ENCODE results near the gene FHIT.

The FHIT gene

DNA sequence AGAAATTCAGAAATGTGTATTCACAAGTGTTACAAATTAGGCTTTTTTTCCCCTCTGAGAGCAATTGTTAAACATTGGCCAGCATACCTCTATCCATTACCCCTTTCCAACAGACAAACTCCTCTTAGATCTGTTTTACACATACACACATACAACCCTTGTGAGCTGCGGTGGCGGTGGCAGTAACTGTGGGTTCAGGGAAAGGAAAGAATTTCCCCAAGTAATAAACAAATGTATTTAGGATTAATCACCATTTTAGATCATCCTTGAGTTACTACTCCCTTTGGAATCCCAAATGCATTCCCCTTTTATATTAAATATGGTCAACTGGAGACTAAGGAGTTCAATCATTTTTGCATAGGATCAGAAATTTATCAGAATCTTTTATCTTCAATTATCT, 667.0 kb downstream of the FHIT start:
- H4K20me1 ChIP-seq (ENCODE audit: control insufficient read depth, insufficient read depth, low read depth, low read length) = no peaks in the 10 kb centered on the region
- no peaks in the 10 kb centered on the region; the same call in 1 of the 2 replicates for H3K36me3 ChIP-seq (ENCODE audit: control insufficient read depth, low read length)
- TF ChIP-seq CTCF (IDR thresholded peaks at IDR 0.05; ENCODE audit: low read depth, low read length, poor library complexity, severe bottlenecking) = no peak
- no peak for TF ChIP-seq EZH2phosphoT487 (IDR thresholded peaks at IDR 0.05; ENCODE audit: borderline replicate concordance, low read length)
- H3F3A ChIP-seq (ENCODE audit: control insufficient read depth, insufficient read depth) = no peaks in the 10 kb centered on the region
- peaks cover 37% of the 10 kb centered on the region for H3K4me1 ChIP-seq (ENCODE audit: control insufficient read depth, low read length)
- no peak overlapping the region for H3K4me2 ChIP-seq (ENCODE audit: low read length)
- peaks cover 4% of the 10 kb centered on the region; the same call in 1 of the 2 replicates for H3K9me3 ChIP-seq (ENCODE audit: control insufficient read depth, insufficient read depth, low read length)
- H3K27me3 ChIP-seq (ENCODE audit: control insufficient read depth, low read length) = no peaks in the 10 kb centered on the region
- H3K9me2 ChIP-seq (replicated peaks; ENCODE audit: control insufficient read depth, low read length) = no peaks in the 10 kb centered on the region
- no peak overlapping the region for H3K27ac ChIP-seq (ENCODE audit: low read depth, low read length)
- no peak overlapping the region for H3K4me3 ChIP-seq (ENCODE audit: low read length)
- H3K79me2 ChIP-seq (ENCODE audit: control insufficient read depth, low read length) = no peaks in the 10 kb centered on the region

GRCh38 chr3:60582288-60582687, 669.0 kb downstream of the FHIT start:
- Histone ChIP-seq H3K4me3 (ENCODE audit: low read length) (no peak overlapping the region), H3F3A (ENCODE audit: control insufficient read depth, insufficient read depth) (no peaks in the 10 kb centered on the region), H3K9me2 (replicated peaks; ENCODE audit: control insufficient read depth, low read length) (no peaks in the 10 kb centered on the region), H3K9me3 (ENCODE audit: control insufficient read depth, insufficient read depth, low read length) (peaks cover 4% of the 10 kb centered on the region; the same call in 1 of the 2 replicates), H3K27ac (ENCODE audit: low read depth, low read length) (no peak overlapping the region), H3K79me2 (ENCODE audit: control insufficient read depth, low read length) (no peaks in the 10 kb centered on the region), H3K4me1 (ENCODE audit: control insufficient read depth, low read length) (peaks cover 51% of the 10 kb centered on the region), H4K20me1 (ENCODE audit: control insufficient read depth, insufficient read depth, low read depth, low read length) (no peaks in the 10 kb centered on the region), H3K36me3 (ENCODE audit: control insufficient read depth, low read length) (no peaks in the 10 kb centered on the region; the same call in 1 of the 2 replicates), H3K4me2 (ENCODE audit: low read length) (no peak overlapping the region), H3K27me3 (ENCODE audit: control insufficient read depth, low read length) (no peaks in the 10 kb centered on the region)
- TF ChIP-seq EZH2phosphoT487 (IDR thresholded peaks at IDR 0.05; ENCODE audit: borderline replicate concordance, low read length) = no peak
- TF ChIP-seq CTCF (IDR thresholded peaks at IDR 0.05; ENCODE audit: low read depth, low read length, poor library complexity, severe bottlenecking) = no peak

DNA sequence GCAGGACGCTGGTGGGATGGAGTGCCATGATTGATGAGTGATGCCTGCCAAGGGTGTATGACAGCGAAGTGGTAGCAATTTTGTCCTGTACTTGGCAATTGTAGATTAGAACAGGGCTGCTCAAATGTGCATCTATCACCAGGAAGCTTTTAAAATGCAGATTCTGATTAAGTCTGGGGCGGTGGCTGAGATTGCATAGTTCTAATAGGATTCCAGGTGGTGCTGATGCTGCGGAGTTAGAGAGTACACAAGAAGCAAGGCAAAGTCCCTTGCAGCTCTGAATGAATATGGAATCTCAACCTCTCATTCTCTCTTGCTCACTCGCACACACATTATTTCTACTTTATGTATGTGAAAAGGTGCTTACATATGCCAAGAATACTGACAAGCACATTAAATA, 670.4 kb downstream of the FHIT start:
- H3K79me2 ChIP-seq (ENCODE audit: control insufficient read depth, low read length) = no peaks in the 10 kb centered on the region
- H3K36me3 ChIP-seq (ENCODE audit: control insufficient read depth, low read length) = no peaks in the 10 kb centered on the region; the same call in 1 of the 2 replicates
- H3K4me3 ChIP-seq (ENCODE audit: low read length) = no peak overlapping the region
- peaks cover 53% of the 10 kb centered on the region for H3K4me1 ChIP-seq (ENCODE audit: control insufficient read depth, low read length)
- no peaks in the 10 kb centered on the region for H3K27me3 ChIP-seq (ENCODE audit: control insufficient read depth, low read length)
- no peaks in the 10 kb centered on the region for H3F3A ChIP-seq (ENCODE audit: control insufficient read depth, insufficient read depth)
- H3K4me2 ChIP-seq (ENCODE audit: low read length) = no peak overlapping the region
- no peaks in the 10 kb centered on the region for H4K20me1 ChIP-seq (ENCODE audit: control insufficient read depth, insufficient read depth, low read depth, low read length)
- no peaks in the 10 kb centered on the region for H3K9me3 ChIP-seq (ENCODE audit: control insufficient read depth, insufficient read depth, low read length)
- no peak for TF ChIP-seq EZH2phosphoT487 (IDR thresholded peaks at IDR 0.05; ENCODE audit: borderline replicate concordance, low read length)
- no peak for TF ChIP-seq CTCF (IDR thresholded peaks at IDR 0.05; ENCODE audit: low read depth, low read length, poor library complexity, severe bottlenecking)
- no peaks in the 10 kb centered on the region for H3K9me2 ChIP-seq (replicated peaks; ENCODE audit: control insufficient read depth, low read length)
- H3K27ac ChIP-seq (ENCODE audit: low read depth, low read length) = no peak overlapping the region
